Measurements from ENCODE around the gene TRIM43B. TPM values are rescaled to one million over a fixed set of nuclear protein-coding genes. Genes with fewer than 3 reads are reported as not detected.

Gene TRIM43B
- total and polyA plus RNA-seq, 4 donors = not detected

Small RNA genes within 50 kb of the gene (small RNA-seq; reads per million reads assigned to genes)
- not detected for gene AC009237.11
- gene AC133104.2 = not detected

Other genes starting within 250 kb of the TRIM43B start
- gene PROM2, start 210.3 kb downstream of the TRIM43B start, total RNA-seq = 1 to 10 TPM in 1 of 2 donors, under 1 TPM in 1; 0.19 to 1.1 TPM
- under 1 TPM; 0.11 to 0.30 TPM for gene PROM2, start 210.3 kb downstream of the TRIM43B start, polyA plus RNA-seq
- under 1 TPM; 0.59 to 0.65 TPM for gene KCNIP3, start 187.4 kb downstream of the TRIM43B start, total RNA-seq
- gene KCNIP3, start 187.4 kb downstream of the TRIM43B start, polyA plus RNA-seq = 1 to 10 TPM in 1 of 2 donors, under 1 TPM in 1; 0.26 to 1.1 TPM
- 10 to 100 TPM; 20.1 to 68.7 TPM for gene FAHD2A, start 82.0 kb downstream of the TRIM43B start, total RNA-seq
- gene FAHD2A, start 82.0 kb downstream of the TRIM43B start, polyA plus RNA-seq = 100 to 1,000 TPM in 1 of 2 donors, 10 to 100 TPM in 1; 69.9 to 105 TPM
- gene TRIM43, start 107.2 kb upstream of the TRIM43B start, total RNA-seq = not detected
- not detected for gene TRIM43, start 107.2 kb upstream of the TRIM43B start, polyA plus RNA-seq

Data from liver (tissue), 5 donors.